GM21528 (cell line): ENCODE results near the gene AGK.
"Not testable (repeated sequence)": the region's sequence is repeated elsewhere in the genome, so short reads cannot be mapped to it uniquely, and the experiment has no call there.

ENCODE experiments used
- ATAC-seq: cut with Tn5 transposase; IDR thresholded peaks from one replicate; pipeline ENCODE4 v1.9.1; 2021; ENCODE audit warnings: mild to moderate bottlenecking, moderate library complexity; ENCODE audit not compliant: unreplicated experiment, low FRiP score

Gene AGK

GRCh38 chr7:141550386-141551093, 670 bp upstream of the AGK start:
- ATAC-seq, result no peak

GRCh38 chr7:141551782-141552181, 572 bp downstream of the AGK start:
- no peak for ATAC-seq

GRCh38 chr7:141557360-141557759, 6.2 kb downstream of the AGK start:
- no peak for ATAC-seq

- ATAC-seq, result not testable (repeated sequence)
Observed at GRCh38 chr7:141557831-141558531, 6.8 kb downstream of the AGK start.

- peak; percentile 61 for ATAC-seq
Observed at GRCh38 chr7:141558544-141559183, 7.5 kb downstream of the AGK start.

GRCh38 chr7:141559961-141560360, 8.8 kb downstream of the AGK start:
- ATAC-seq, result no peak

- ATAC-seq, result no peak
Observed at GRCh38 chr7:141562036-141562435, 10.8 kb downstream of the AGK start.

GRCh38 chr7:141562543-141562942, 11.3 kb downstream of the AGK start:
- no peak for ATAC-seq

GRCh38 chr7:141562972-141563371, 11.8 kb downstream of the AGK start:
- ATAC-seq, result no peak

- ATAC-seq, result no peak
Observed at GRCh38 chr7:141563956-141564623, 12.9 kb downstream of the AGK start.

- ATAC-seq, result no peak
Observed at GRCh38 chr7:141567432-141567831, 16.2 kb downstream of the AGK start.

GRCh38 chr7:141568227-141568626, 17.0 kb downstream of the AGK start:
- ATAC-seq, result no peak

GRCh38 chr7:141571059-141571458, 19.8 kb downstream of the AGK start:
- ATAC-seq, result no peak

- ATAC-seq, result no peak
Observed at GRCh38 chr7:141572175-141572574, 21.0 kb downstream of the AGK start.

GRCh38 chr7:141573511-141573910, 22.3 kb downstream of the AGK start:
- ATAC-seq, result no peak

GRCh38 chr7:141575164-141575563, 24.0 kb downstream of the AGK start:
- no peak for ATAC-seq

GRCh38 chr7:141575654-141576448, 24.6 kb downstream of the AGK start:
- ATAC-seq, result no peak

- no peak for ATAC-seq
Observed at GRCh38 chr7:141577043-141577839, 26.0 kb downstream of the AGK start.

GRCh38 chr7:141579953-141580352, 28.7 kb downstream of the AGK start:
- ATAC-seq, result not testable (repeated sequence)
